Spleen (tissue), 7 donors: ENCODE measurements around the gene KXD1.
"Not testable (repeated sequence)": the region's sequence is repeated elsewhere in the genome, so short reads cannot be mapped to it uniquely, and the experiment has no call there.

Experiments
- POLR2A ChIP-seq, 3 donors: fragments of 450-650 bp; IDR thresholded peaks; one replicate each; pipeline ENCODE4 v1.5.1; 2017; ENCODE audit warnings: antibody characterized with exemption in 3 of 3, mild to moderate bottlenecking in 1 of 3
- POLR2AphosphoS5 ChIP-seq, 3 donors: sonication (generic); formaldehyde crosslinking; IDR thresholded peaks; one replicate each; pipeline ENCODE4 v1.5.1; 2017; ENCODE audit warnings: antibody characterized with exemption in 3 of 3
- TF ChIP-seq, protein P1 (sequence below), 11 experiments: fragments of 200-600 bp in 7 of 11; fragments of 450-650 bp in 4 of 11; sonication (generic) in 4 of 11; IDR thresholded peaks in 8 of 11; conservative IDR thresholded peaks in 3 of 11; 1 replicate in 7 of 11; 2 replicates in 4 of 11; pipeline versions ENCODE4 v1.4.0 to v1.8.0; 2016 to 2021; ENCODE audit warnings: antibody characterized with exemption in 11 of 11, inconsistent platforms in 4 of 11, mild to moderate bottlenecking in 1 of 11
- donor health status: DM: no; HTN: no; CAD: no; lungs with moderate emphysema.
- donor health status: DM: no; HTN: no; CAD: no.
- donor health status: DM: no; HTN: no; CAD: no.

GRCh38 chr19:18600692-18601397, 43.2 kb downstream of the KXD1 start:
- TF ChIP-seq, protein P1, sequence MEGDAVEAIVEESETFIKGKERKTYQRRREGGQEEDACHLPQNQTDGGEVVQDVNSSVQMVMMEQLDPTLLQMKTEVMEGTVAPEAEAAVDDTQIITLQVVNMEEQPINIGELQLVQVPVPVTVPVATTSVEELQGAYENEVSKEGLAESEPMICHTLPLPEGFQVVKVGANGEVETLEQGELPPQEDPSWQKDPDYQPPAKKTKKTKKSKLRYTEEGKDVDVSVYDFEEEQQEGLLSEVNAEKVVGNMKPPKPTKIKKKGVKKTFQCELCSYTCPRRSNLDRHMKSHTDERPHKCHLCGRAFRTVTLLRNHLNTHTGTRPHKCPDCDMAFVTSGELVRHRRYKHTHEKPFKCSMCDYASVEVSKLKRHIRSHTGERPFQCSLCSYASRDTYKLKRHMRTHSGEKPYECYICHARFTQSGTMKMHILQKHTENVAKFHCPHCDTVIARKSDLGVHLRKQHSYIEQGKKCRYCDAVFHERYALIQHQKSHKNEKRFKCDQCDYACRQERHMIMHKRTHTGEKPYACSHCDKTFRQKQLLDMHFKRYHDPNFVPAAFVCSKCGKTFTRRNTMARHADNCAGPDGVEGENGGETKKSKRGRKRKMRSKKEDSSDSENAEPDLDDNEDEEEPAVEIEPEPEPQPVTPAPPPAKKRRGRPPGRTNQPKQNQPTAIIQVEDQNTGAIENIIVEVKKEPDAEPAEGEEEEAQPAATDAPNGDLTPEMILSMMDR (IDR thresholded peaks at IDR 0.05 in 8 of 11, conservative IDR thresholded peaks at IDR 0.05 in 3 of 11): not testable (repeated sequence)
- TF ChIP-seq POLR2A, POLR2AphosphoS5 (IDR thresholded peaks at IDR 0.05): not testable (repeated sequence)
